ENCODE measurements around the gene TTLL6. TPM values are rescaled to one million over a fixed set of nuclear protein-coding genes. Genes with fewer than 3 reads are reported as not detected.

Gene TTLL6
- total and polyA plus RNA-seq, 12 donors, result under 0.01 to 2.0 (median 0.44) TPM; not detected in 4

- TF ChIP-seq CTCF (IDR thresholded peaks at IDR 0.05), result no peak
- no peak for TF ChIP-seq POLR2A (IDR thresholded peaks at IDR 0.05)
- H3K27ac ChIP-seq, result no peak overlapping the region
- H3K4me1 ChIP-seq (replicated peaks in 1 of 2), result peaks cover 6 to 14% of the 10 kb centered on the region in 2 donors
- H3K9me3 ChIP-seq (replicated peaks in 1 of 3), result no peaks in the 10 kb centered on the region
- H3K27me3 ChIP-seq, result no peaks in the 10 kb centered on the region
- H3K36me3 ChIP-seq (replicated peaks in 1 of 2), result no peaks in the 10 kb centered on the region
- WGBS, 4 donors, result 70 to 81% (median 75%) methylated on average over 11 of the region's 11 CpGs
- intact Hi-C loops (cut with DNase I), result loop anchor here in 1 of 2 donors (5.0 kb wide), 1 partner anchor 58 kb away; no protein-coding TSS in a partner anchor
- H3K4me3 ChIP-seq, result no peak overlapping the region
- no peak for DNase-seq
Observed at GRCh38 chr17:48819466-48819865, 2.4 kb upstream of the TTLL6 start.

- 46 to 52% (median 49%) methylated on average over 9 of the region's 9 CpGs for WGBS, 4 donors
- H3K27ac ChIP-seq, result no peak overlapping the region
- intact Hi-C loops (cut with DNase I), result loop anchor here in 1 of 2 donors (5.0 kb wide), 1 partner anchor 59 kb away; no protein-coding TSS in a partner anchor
- no peak overlapping the region for H3K4me3 ChIP-seq
- no peaks in the 10 kb centered on the region for H3K9me3 ChIP-seq (replicated peaks in 1 of 3)
- H3K27me3 ChIP-seq, result no peaks in the 10 kb centered on the region
- peaks cover 6 to 14% of the 10 kb centered on the region in 2 donors for H3K4me1 ChIP-seq (replicated peaks in 1 of 2)
- no peaks in the 10 kb centered on the region for H3K36me3 ChIP-seq (replicated peaks in 1 of 2)
- DNase-seq, result no peak
- no peak for TF ChIP-seq POLR2A (IDR thresholded peaks at IDR 0.05)
- no peak for TF ChIP-seq CTCF (IDR thresholded peaks at IDR 0.05)
Observed at GRCh38 chr17:48818361-48818841, 1.4 kb upstream of the TTLL6 start.

GRCh38 chr17:48816438-48816773, 623 bp downstream of the TTLL6 start:
- H3K4me3 ChIP-seq, result peak overlapping the region in 2 of 4 donors; percentile 9 to 43
- intact Hi-C loops (cut with DNase I), result loop anchor here in 1 of 2 donors (5.0 kb wide), 1 partner anchor 61 kb away; no protein-coding TSS in a partner anchor
- no peak for DNase-seq
- peak overlapping the region in 1 of 5 donors; percentile 30 for H3K27ac ChIP-seq
- TF ChIP-seq CTCF (IDR thresholded peaks at IDR 0.05) (no peak), POLR2A (IDR thresholded peaks at IDR 0.05) (no peak)
- H3K4me1 ChIP-seq (replicated peaks in 1 of 2), result peaks cover 6 to 14% of the 10 kb centered on the region in 2 donors
- H3K36me3 ChIP-seq (replicated peaks in 1 of 2), result no peaks in the 10 kb centered on the region
- WGBS, 4 donors, result 8 to 11% (median 10%) methylated on average over 7 of the region's 7 CpGs
- no peaks in the 10 kb centered on the region for H3K9me3 ChIP-seq (replicated peaks in 1 of 3)
- H3K27me3 ChIP-seq, result no peaks in the 10 kb centered on the region

GRCh38 chr17:48815311-48815710, 1.7 kb downstream of the TTLL6 start:
- Histone ChIP-seq H3K27ac (no peak overlapping the region), H3K9me3 (replicated peaks in 1 of 3) (no peaks in the 10 kb centered on the region), H3K4me1 (replicated peaks in 1 of 2) (peaks cover 6 to 14% of the 10 kb centered on the region in 2 donors), H3K4me3 (no peak overlapping the region), H3K27me3 (no peaks in the 10 kb centered on the region), H3K36me3 (replicated peaks in 1 of 2) (no peaks in the 10 kb centered on the region)
- intact Hi-C loops (cut with DNase I), result loop anchor here in 1 of 2 donors (5.0 kb wide), 1 partner anchor 62 kb away; no protein-coding TSS in a partner anchor
- 68 to 73% (median 71%) methylated on average over 3 of the region's 3 CpGs for WGBS, 4 donors
- no peak for DNase-seq
- TF ChIP-seq CTCF (IDR thresholded peaks at IDR 0.05) (no peak), POLR2A (IDR thresholded peaks at IDR 0.05) (no peak)
